OCI-LY3 (cell line): ENCODE data around the gene SLC2A6.

Experiments used
- H2AFZ ChIP-seq: fragments of 200-600, 300-600 bp; shearing (Covaris generic); 2 replicates; pipeline ENCODE4 v1.6.0; 2014; ENCODE audit warnings: antibody characterized with exemption, low read depth, low read length
- H3K27ac ChIP-seq: fragments of 200-600, 300-600 bp; sonication (generic); 2 replicates; pipeline ENCODE4 v1.5.1; 2014; ENCODE audit warnings: mild to moderate bottlenecking, low read length, moderate library complexity, mixed read lengths
- H3K27me3 ChIP-seq: fragments of 200-600, 300-600 bp; sonication (generic); 2 replicates; pipeline ENCODE4 v1.6.1; 2014; ENCODE audit warnings: low read depth, low read length, mixed read lengths
- H3K36me3 ChIP-seq: fragments of 200-600, 300-600 bp; sonication (generic); replicated peaks from 2 replicates; pipeline ENCODE3; 2014; ENCODE audit warnings: low read depth, low read length, mixed read lengths
- H3K4me1 ChIP-seq: fragments of 300-600, 200-600 bp; sonication (generic); 2 replicates; pipeline ENCODE4 v1.6.1; 2014; ENCODE audit warnings: low read length, mixed read lengths
- H3K4me2 ChIP-seq: fragments of 200-600, 300-600 bp; sonication (generic); 2 replicates; pipeline ENCODE4 v1.6.1; 2014; ENCODE audit warnings: low read length, mixed read lengths
- H3K4me3 ChIP-seq: fragments of 300-600, 200-600 bp; sonication (generic); 2 replicates; pipeline ENCODE4 v1.5.1; 2014; ENCODE audit warnings: antibody characterized with exemption, mild to moderate bottlenecking, low read length, moderate library complexity
- H3K79me2 ChIP-seq: fragments of 300-600, 200-600 bp; shearing (Covaris generic); 2 replicates; pipeline ENCODE4 v1.6.1; 2014; ENCODE audit warnings: mild to moderate bottlenecking, low read length, mixed read lengths
- H3K9ac ChIP-seq: fragments of 300-600, 200-600 bp; shearing (Covaris generic); 2 replicates; pipeline ENCODE4 v1.6.0; 2014; ENCODE audit warnings: mild to moderate bottlenecking, low read length, moderate library complexity
- H3K9me3 ChIP-seq: fragments of 200-600, 300-600 bp; shearing (Covaris generic); 2 replicates; pipeline ENCODE4 v1.6.1; 2014; ENCODE audit warnings: low read length, mixed read lengths; ENCODE audit not compliant: insufficient read depth
- H4K20me1 ChIP-seq: fragments of 200-600, 300-600 bp; sonication (generic); 2 replicates; pipeline ENCODE4 v1.6.1; 2016; ENCODE audit warnings: low read length, mixed read lengths; ENCODE audit not compliant: insufficient read depth
- CTCF ChIP-seq: fragments of 200-600, 300-600 bp; sonication (generic); IDR thresholded peaks from 2 replicates; pipeline ENCODE4 v1.5.1; 2014; ENCODE audit warnings: antibody characterized with exemption, low read length, low read depth
- EZH2phosphoT487 ChIP-seq: fragments of 200-600 bp; shearing (Covaris generic); IDR thresholded peaks from 2 replicates; pipeline ENCODE4 v1.6.1; 2018; ENCODE audit warnings: antibody characterized with exemption, mixed run types, low read depth

SLC2A6 gene

GRCh38 chr9:133471551-133472276 lies 7.2 kb downstream of the SLC2A6 start:
- Histone ChIP-seq H4K20me1 (no peaks in the 10 kb centered on the region), H3K9ac (no peak overlapping the region), H3K4me2 (no peak overlapping the region), H3K4me3 (no peak overlapping the region), H3K27ac (no peak overlapping the region), H3K27me3 (no peaks in the 10 kb centered on the region), H3K4me1 (peaks cover 18% of the 10 kb centered on the region), H2AFZ (no peak overlapping the region), H3K9me3 (no peaks in the 10 kb centered on the region), H3K36me3 (peaks cover 24% of the 10 kb centered on the region), H3K79me2 (0 out of 2 replicates have a peak, but pooled peaks cover under 1% of the 10 kb centered on the region)
- TF ChIP-seq CTCF (no peak), EZH2phosphoT487 (no peak)

DNA sequence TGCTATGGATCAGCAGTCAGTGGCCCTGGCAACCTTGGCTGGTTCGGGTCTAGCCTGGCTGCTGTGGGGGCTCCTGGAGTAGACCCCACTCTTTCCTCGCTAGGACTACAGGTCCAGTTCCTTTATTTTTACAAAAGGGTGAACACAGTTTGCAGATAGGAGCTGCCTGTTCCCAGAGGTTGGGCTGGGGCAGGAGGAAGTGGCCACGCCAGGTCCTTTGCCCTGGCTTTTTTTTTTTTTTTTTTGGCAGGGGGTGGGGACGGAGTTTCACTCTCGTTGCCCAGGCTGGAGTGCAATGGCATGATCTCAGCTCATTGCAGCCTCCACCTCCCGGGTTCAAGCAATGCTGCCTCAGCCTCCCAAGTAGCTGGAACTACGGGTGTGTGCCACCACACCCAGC lies 7.9 kb downstream of the SLC2A6 start:
- TF ChIP-seq CTCF (no peak), EZH2phosphoT487 (no peak)
- Histone ChIP-seq H3K9me3 (no peaks in the 10 kb centered on the region), H4K20me1 (no peaks in the 10 kb centered on the region), H3K4me1 (peaks cover 12% of the 10 kb centered on the region), H3K36me3 (peaks cover 19% of the 10 kb centered on the region), H2AFZ (no peak overlapping the region), H3K9ac (no peak overlapping the region), H3K27me3 (no peaks in the 10 kb centered on the region), H3K27ac (no peak overlapping the region), H3K79me2 (no peaks in the 10 kb centered on the region), H3K4me3 (no peak overlapping the region), H3K4me2 (no peak overlapping the region)

- Histone ChIP-seq H3K4me1 (peaks cover 13% of the 10 kb centered on the region), H4K20me1 (no peaks in the 10 kb centered on the region), H3K27ac (no peak overlapping the region), H3K36me3 (peaks cover 19% of the 10 kb centered on the region), H3K9me3 (no peaks in the 10 kb centered on the region), H2AFZ (no peak overlapping the region), H3K4me2 (no peak overlapping the region), H3K4me3 (no peak overlapping the region), H3K79me2 (no peaks in the 10 kb centered on the region), H3K27me3 (no peaks in the 10 kb centered on the region), H3K9ac (no peak overlapping the region)
- no peak for TF ChIP-seq CTCF
- TF ChIP-seq EZH2phosphoT487, result no peak
Measured at GRCh38 chr9:133470427-133470924, 8.4 kb downstream of the SLC2A6 start.

- Histone ChIP-seq H3K9ac (no peak overlapping the region), H4K20me1 (no peaks in the 10 kb centered on the region), H3K27me3 (no peaks in the 10 kb centered on the region), H3K27ac (no peak overlapping the region), H3K79me2 (no peaks in the 10 kb centered on the region), H3K9me3 (no peaks in the 10 kb centered on the region), H3K4me1 (peaks cover 17% of the 10 kb centered on the region), H3K4me2 (no peak overlapping the region), H2AFZ (no peak overlapping the region), H3K4me3 (no peak overlapping the region), H3K36me3 (peaks cover 16% of the 10 kb centered on the region)
- TF ChIP-seq EZH2phosphoT487 (no peak), CTCF (no peak)
Measured at GRCh38 chr9:133468777-133469421, 10.0 kb downstream of the SLC2A6 start.
